Testis (tissue), 2 donors: ENCODE measurements around the gene CROCC2.

Source experiments
- POLR2A ChIP-seq: fragments of 450-650 bp; IDR thresholded peaks from one replicate; pipeline ENCODE4 v1.6.1; 2017; ENCODE audit warnings: antibody characterized with exemption, mild to moderate bottlenecking, moderate library complexity
- TF ChIP-seq, protein P1 (sequence below), 3 experiments: fragments of 450-650 bp in 2 of 3; fragments of 200-600 bp in 1 of 3; sonication (generic) in 1 of 3; IDR thresholded peaks; one replicate each; pipeline ENCODE4 v1.5.1; 2016 to 2019; ENCODE audit warnings: antibody characterized with exemption in 3 of 3, mild to moderate bottlenecking in 2 of 3, moderate library complexity in 1 of 3

- TF ChIP-seq, protein P1, sequence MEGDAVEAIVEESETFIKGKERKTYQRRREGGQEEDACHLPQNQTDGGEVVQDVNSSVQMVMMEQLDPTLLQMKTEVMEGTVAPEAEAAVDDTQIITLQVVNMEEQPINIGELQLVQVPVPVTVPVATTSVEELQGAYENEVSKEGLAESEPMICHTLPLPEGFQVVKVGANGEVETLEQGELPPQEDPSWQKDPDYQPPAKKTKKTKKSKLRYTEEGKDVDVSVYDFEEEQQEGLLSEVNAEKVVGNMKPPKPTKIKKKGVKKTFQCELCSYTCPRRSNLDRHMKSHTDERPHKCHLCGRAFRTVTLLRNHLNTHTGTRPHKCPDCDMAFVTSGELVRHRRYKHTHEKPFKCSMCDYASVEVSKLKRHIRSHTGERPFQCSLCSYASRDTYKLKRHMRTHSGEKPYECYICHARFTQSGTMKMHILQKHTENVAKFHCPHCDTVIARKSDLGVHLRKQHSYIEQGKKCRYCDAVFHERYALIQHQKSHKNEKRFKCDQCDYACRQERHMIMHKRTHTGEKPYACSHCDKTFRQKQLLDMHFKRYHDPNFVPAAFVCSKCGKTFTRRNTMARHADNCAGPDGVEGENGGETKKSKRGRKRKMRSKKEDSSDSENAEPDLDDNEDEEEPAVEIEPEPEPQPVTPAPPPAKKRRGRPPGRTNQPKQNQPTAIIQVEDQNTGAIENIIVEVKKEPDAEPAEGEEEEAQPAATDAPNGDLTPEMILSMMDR (IDR thresholded peaks at IDR 0.05): no peak
- TF ChIP-seq POLR2A: no peak
Measured at GRCh38 chr2:240925568-240926515, 19.7 kb downstream of the CROCC2 start.
